Measurements from ENCODE around the gene ZG16B.

ZG16B gene

GRCh38 chr16:2791174-2791573 lies 38.9 kb upstream of the ZG16B start:
- no peak for DNase-seq (ENCODE audit: low read depth)
- TF ChIP-seq CTCF (IDR thresholded peaks at IDR 0.05; ENCODE audit: low read depth, low read length) (no peak), POLR2A (IDR thresholded peaks at IDR 0.05; ENCODE audit: extremely low read depth, insufficient read length) (no peak), MAX (IDR thresholded peaks at IDR 0.05; ENCODE audit: low read depth, low read length) (no peak), MYC (IDR thresholded peaks at IDR 0.05; ENCODE audit: low read depth, low read length) (no peak)
- H3K4me3 ChIP-seq (ENCODE audit: low read depth, low read length), result no peak overlapping the region

- no peak overlapping the region for H3K4me3 ChIP-seq (ENCODE audit: low read depth, low read length)
- DNase-seq (ENCODE audit: low read depth), result no peak
- no peak for TF ChIP-seq MYC (IDR thresholded peaks at IDR 0.05; ENCODE audit: low read depth, low read length)
- no peak for TF ChIP-seq CTCF (IDR thresholded peaks at IDR 0.05; ENCODE audit: low read depth, low read length)
- no peak for TF ChIP-seq MAX (IDR thresholded peaks at IDR 0.05; ENCODE audit: low read depth, low read length)
- TF ChIP-seq POLR2A (IDR thresholded peaks at IDR 0.05; ENCODE audit: extremely low read depth, insufficient read length), result no peak
Measured at GRCh38 chr16:2792940-2793339, 37.2 kb upstream of the ZG16B start.

GRCh38 chr16:2795395-2796143 lies 34.5 kb upstream of the ZG16B start:
- DNase-seq (ENCODE audit: low read depth), result peak; percentile 74
- no peak for TF ChIP-seq MAX (IDR thresholded peaks at IDR 0.05; ENCODE audit: low read depth, low read length)
- no peak for TF ChIP-seq MYC (IDR thresholded peaks at IDR 0.05; ENCODE audit: low read depth, low read length)
- no peak for TF ChIP-seq POLR2A (IDR thresholded peaks at IDR 0.05; ENCODE audit: extremely low read depth, insufficient read length)
- no peak for TF ChIP-seq CTCF (IDR thresholded peaks at IDR 0.05; ENCODE audit: low read depth, low read length)
- no peak overlapping the region for H3K4me3 ChIP-seq (ENCODE audit: low read depth, low read length)

GRCh38 chr16:2798723-2799204 lies 31.3 kb upstream of the ZG16B start:
- TF ChIP-seq MAX (IDR thresholded peaks at IDR 0.05; ENCODE audit: low read depth, low read length), result no peak
- no peak for TF ChIP-seq CTCF (IDR thresholded peaks at IDR 0.05; ENCODE audit: low read depth, low read length)
- no peak for TF ChIP-seq MYC (IDR thresholded peaks at IDR 0.05; ENCODE audit: low read depth, low read length)
- no peak for TF ChIP-seq POLR2A (IDR thresholded peaks at IDR 0.05; ENCODE audit: extremely low read depth, insufficient read length)
- H3K4me3 ChIP-seq (ENCODE audit: low read depth, low read length), result no peak overlapping the region
- no peak for DNase-seq (ENCODE audit: low read depth)

- DNase-seq (ENCODE audit: low read depth), result no peak
- TF ChIP-seq POLR2A (IDR thresholded peaks at IDR 0.05; ENCODE audit: extremely low read depth, insufficient read length) (no peak), MYC (IDR thresholded peaks at IDR 0.05; ENCODE audit: low read depth, low read length) (no peak), CTCF (IDR thresholded peaks at IDR 0.05; ENCODE audit: low read depth, low read length) (no peak), MAX (IDR thresholded peaks at IDR 0.05; ENCODE audit: low read depth, low read length) (no peak)
- H3K4me3 ChIP-seq (ENCODE audit: low read depth, low read length), result no peak overlapping the region
Measured at GRCh38 chr16:2799205-2799858, 30.8 kb upstream of the ZG16B start.
